Measurements from ENCODE around the gene PSMA1. TPM values are rescaled to one million over a fixed set of nuclear protein-coding genes. Genes with fewer than 3 reads are reported as not detected.
A peak's percentile ranks its signal among the peaks of the same experiment; 100 is the strongest.

Gene PSMA1
- total RNA-seq, 4 donors from 2014 or later: 81.7 to 213 (median 126) TPM

- no peak for DNase-seq
- H3K9me3 ChIP-seq: no peaks in the 10 kb centered on the region
- TF ChIP-seq, protein P1, sequence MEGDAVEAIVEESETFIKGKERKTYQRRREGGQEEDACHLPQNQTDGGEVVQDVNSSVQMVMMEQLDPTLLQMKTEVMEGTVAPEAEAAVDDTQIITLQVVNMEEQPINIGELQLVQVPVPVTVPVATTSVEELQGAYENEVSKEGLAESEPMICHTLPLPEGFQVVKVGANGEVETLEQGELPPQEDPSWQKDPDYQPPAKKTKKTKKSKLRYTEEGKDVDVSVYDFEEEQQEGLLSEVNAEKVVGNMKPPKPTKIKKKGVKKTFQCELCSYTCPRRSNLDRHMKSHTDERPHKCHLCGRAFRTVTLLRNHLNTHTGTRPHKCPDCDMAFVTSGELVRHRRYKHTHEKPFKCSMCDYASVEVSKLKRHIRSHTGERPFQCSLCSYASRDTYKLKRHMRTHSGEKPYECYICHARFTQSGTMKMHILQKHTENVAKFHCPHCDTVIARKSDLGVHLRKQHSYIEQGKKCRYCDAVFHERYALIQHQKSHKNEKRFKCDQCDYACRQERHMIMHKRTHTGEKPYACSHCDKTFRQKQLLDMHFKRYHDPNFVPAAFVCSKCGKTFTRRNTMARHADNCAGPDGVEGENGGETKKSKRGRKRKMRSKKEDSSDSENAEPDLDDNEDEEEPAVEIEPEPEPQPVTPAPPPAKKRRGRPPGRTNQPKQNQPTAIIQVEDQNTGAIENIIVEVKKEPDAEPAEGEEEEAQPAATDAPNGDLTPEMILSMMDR (IDR thresholded peaks at IDR 0.05): no peak
- TF ChIP-seq POLR2A (IDR thresholded peaks at IDR 0.05): no peak
- H3K4me1 ChIP-seq: peaks cover 4 to 6% of the 10 kb centered on the region in 2 donors
- intact Hi-C loops (cut with DNase I; ENCODE audit: low total_unique reads): no loop called here
- H3K27me3 ChIP-seq: no peaks in the 10 kb centered on the region
- H3K36me3 ChIP-seq: no peaks in the 10 kb centered on the region
- peak overlapping the region; percentile 83 for H3K27ac ChIP-seq
- peak overlapping the region; percentile 72 to 87 for H3K4me3 ChIP-seq
Measured at GRCh38 chr11:14519597-14519916, 629 bp downstream of the PSMA1 start.

GRCh38 chr11:14518820-14519219, 1.4 kb downstream of the PSMA1 start:
- Histone ChIP-seq H3K9me3 (no peaks in the 10 kb centered on the region), H3K4me1 (peaks cover 4 to 6% of the 10 kb centered on the region in 2 donors), H3K27ac (peak overlapping the region; percentile 83), H3K4me3 (peak overlapping the region; percentile 72 to 87), H3K27me3 (no peaks in the 10 kb centered on the region), H3K36me3 (no peaks in the 10 kb centered on the region)
- no peak for DNase-seq
- TF ChIP-seq, protein P1 (IDR thresholded peaks at IDR 0.05): no peak
- TF ChIP-seq POLR2A (IDR thresholded peaks at IDR 0.05): no peak
- intact Hi-C loops (cut with DNase I; ENCODE audit: low total_unique reads): no loop called here

DNA sequence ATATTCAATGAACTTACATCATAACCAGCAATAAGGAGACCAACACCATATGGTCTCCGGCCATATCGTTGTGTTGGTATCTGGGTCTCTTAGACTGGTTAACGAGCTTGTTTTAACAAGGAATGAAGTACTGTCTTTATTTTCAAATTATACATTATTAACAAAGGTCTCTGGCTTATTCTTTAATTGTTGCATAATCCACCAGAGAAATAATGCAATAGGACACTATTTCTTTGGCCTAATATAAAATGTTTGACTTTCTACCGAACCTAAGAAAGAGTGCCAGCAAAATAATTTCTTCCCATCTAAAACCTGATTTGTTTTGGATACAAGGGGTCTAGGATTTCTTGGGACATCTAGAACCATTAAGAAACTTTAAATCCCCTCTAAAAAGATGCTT, 6.4 kb downstream of the PSMA1 start:
- no peak for DNase-seq
- H3K36me3 ChIP-seq: no peaks in the 10 kb centered on the region
- peaks cover 1 to 4% of the 10 kb centered on the region in 2 donors for H3K4me1 ChIP-seq
- H3K27me3 ChIP-seq: no peaks in the 10 kb centered on the region
- intact Hi-C loops (cut with DNase I; ENCODE audit: low total_unique reads): no loop called here
- H3K27ac ChIP-seq: no peak overlapping the region
- no peaks in the 10 kb centered on the region for H3K9me3 ChIP-seq
- no peak overlapping the region for H3K4me3 ChIP-seq
- no peak for TF ChIP-seq POLR2A (IDR thresholded peaks at IDR 0.05)
- TF ChIP-seq, protein P1 (IDR thresholded peaks at IDR 0.05): no peak

DNA sequence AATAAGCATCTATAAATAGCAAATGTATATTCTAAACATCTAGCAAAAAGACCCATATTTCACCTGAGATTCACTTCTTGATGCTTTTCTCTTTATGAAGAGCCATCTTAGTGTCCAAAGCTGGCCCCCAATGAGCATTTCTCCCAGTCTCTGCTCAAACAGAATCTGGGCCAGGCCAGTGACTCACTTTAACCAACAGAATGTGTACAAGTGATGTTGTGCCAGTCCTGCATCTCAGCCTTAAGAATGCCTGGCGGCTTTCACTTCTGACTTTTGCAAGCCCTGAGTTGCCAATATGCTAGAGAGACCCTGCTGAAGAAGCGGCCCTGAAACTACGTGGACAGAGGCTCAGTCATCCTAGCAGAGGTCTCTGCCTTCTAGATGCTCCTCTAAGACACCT, 13.7 kb downstream of the PSMA1 start:
- Histone ChIP-seq H3K27me3 (no peaks in the 10 kb centered on the region), H3K36me3 (no peaks in the 10 kb centered on the region), H3K4me1 (no peaks in the 10 kb centered on the region), H3K27ac (no peak overlapping the region), H3K9me3 (no peaks in the 10 kb centered on the region), H3K4me3 (no peak overlapping the region)
- intact Hi-C loops (cut with DNase I; ENCODE audit: low total_unique reads): no loop called here
- no peak for DNase-seq
- TF ChIP-seq, protein P1 (IDR thresholded peaks at IDR 0.05): no peak
- no peak for TF ChIP-seq POLR2A (IDR thresholded peaks at IDR 0.05)

GRCh38 chr11:14503023-14503422, 17.2 kb downstream of the PSMA1 start:
- H3K36me3 ChIP-seq: no peaks in the 10 kb centered on the region
- H3K4me3 ChIP-seq: no peak overlapping the region
- DNase-seq: no peak
- H3K9me3 ChIP-seq: no peaks in the 10 kb centered on the region
- no peaks in the 10 kb centered on the region for H3K27me3 ChIP-seq
- TF ChIP-seq, protein P1 (IDR thresholded peaks at IDR 0.05): no peak
- H3K4me1 ChIP-seq: peaks cover 3 to 7% of the 10 kb centered on the region in 2 donors
- intact Hi-C loops (cut with DNase I; ENCODE audit: low total_unique reads): no loop called here
- H3K27ac ChIP-seq: no peak overlapping the region
